ENCODE results near the gene SCARB1. TPM values are rescaled to one million over a fixed set of nuclear protein-coding genes. Genes with fewer than 3 reads are reported as not detected.

Gene SCARB1
- total RNA-seq, 1 experiment from 2014 or later, result 19.5 TPM

- no peak for DNase-seq (ENCODE audit: low read depth)
Observed at GRCh38 chr12:124824195-124824594, 39.5 kb downstream of the SCARB1 start.

- DNase-seq (ENCODE audit: low read depth), result no peak
Observed at GRCh38 chr12:124823272-124823970, 40.2 kb downstream of the SCARB1 start.

GRCh38 chr12:124822218-124822617, 41.4 kb downstream of the SCARB1 start:
- DNase-seq (ENCODE audit: low read depth), result no peak

- DNase-seq (ENCODE audit: low read depth), result no peak
Observed at GRCh38 chr12:124821252-124822200, 42.1 kb downstream of the SCARB1 start.

GRCh38 chr12:124820199-124820598, 43.5 kb downstream of the SCARB1 start:
- DNase-seq (ENCODE audit: low read depth), result no peak

- no peak for DNase-seq (ENCODE audit: low read depth)
Observed at GRCh38 chr12:124819525-124819924, 44.1 kb downstream of the SCARB1 start.

- no peak for DNase-seq (ENCODE audit: low read depth)
Observed at GRCh38 chr12:124819080-124819479, 44.6 kb downstream of the SCARB1 start.

- DNase-seq (ENCODE audit: low read depth), result no peak
Observed at GRCh38 chr12:124817076-124818000, 46.3 kb downstream of the SCARB1 start.

GRCh38 chr12:124816295-124816854, 47.3 kb downstream of the SCARB1 start:
- no peak for DNase-seq (ENCODE audit: low read depth)

GRCh38 chr12:124814741-124815613, 48.7 kb downstream of the SCARB1 start:
- no peak for DNase-seq (ENCODE audit: low read depth)

GRCh38 chr12:124813782-124814181, 49.9 kb downstream of the SCARB1 start:
- no peak for DNase-seq (ENCODE audit: low read depth)

- DNase-seq (ENCODE audit: low read depth), result no peak
Observed at GRCh38 chr12:124812979-124813378, 50.7 kb downstream of the SCARB1 start.

GRCh38 chr12:124812356-124812755, 51.3 kb downstream of the SCARB1 start:
- no peak for DNase-seq (ENCODE audit: low read depth)

GRCh38 chr12:124811633-124812032, 52.0 kb downstream of the SCARB1 start:
- DNase-seq (ENCODE audit: low read depth), result no peak

- no peak for DNase-seq (ENCODE audit: low read depth)
Observed at GRCh38 chr12:124809878-124810277, 53.8 kb downstream of the SCARB1 start.

GRCh38 chr12:124809391-124809790, 54.3 kb downstream of the SCARB1 start:
- DNase-seq (ENCODE audit: low read depth), result no peak

GRCh38 chr12:124808272-124808671, 55.4 kb downstream of the SCARB1 start:
- no peak for DNase-seq (ENCODE audit: low read depth)

GRCh38 chr12:124805876-124806668, 57.6 kb downstream of the SCARB1 start:
- DNase-seq (ENCODE audit: low read depth), result no peak

GRCh38 chr12:124805050-124805449, 58.6 kb downstream of the SCARB1 start:
- DNase-seq (ENCODE audit: low read depth), result no peak
